ENCODE measurements around the gene COX7A2L. TPM values are rescaled to one million over a fixed set of nuclear protein-coding genes. Genes with fewer than 3 reads are reported as not detected.

Gene COX7A2L
- total and polyA plus RNA-seq, 10 of the 15 experiments (the other 5 are each of a cell fraction or from before 2014, with no cell fraction given), result 134 to 532 (median 222) TPM

GRCh38 chr2:42304059-42304713, 56.8 kb downstream of the COX7A2L start (continued):
- no peak for TF ChIP-seq E4F1 (IDR thresholded peaks at IDR 0.05; ENCODE audit: borderline replicate concordance, partially characterized antibody)
- no peak for TF ChIP-seq IRF3 (IDR thresholded peaks at IDR 0.05)
- no peak for TF ChIP-seq BMI1 (IDR thresholded peaks at IDR 0.05; ENCODE audit: borderline replicate concordance)
- TF ChIP-seq FOXM1 (IDR thresholded peaks at IDR 0.05; ENCODE audit: low read depth, low read length), result no peak
- TF ChIP-seq HDGF (IDR thresholded peaks at IDR 0.05), result no peak
- TF ChIP-seq IKZF2 (IDR thresholded peaks at IDR 0.05), result no peak
- no peak for TF ChIP-seq CBX5 (IDR thresholded peaks at IDR 0.05; ENCODE audit: low read depth)
- no peak for TF ChIP-seq NFYA (IDR thresholded peaks at IDR 0.05; ENCODE audit: borderline replicate concordance, low read depth, low read length)

GRCh38 chr2:42303252-42303651, 57.8 kb downstream of the COX7A2L start:
- ATAC-seq (no peak), DNase-seq (ENCODE audit: low read depth, low spot score) (no peak), FAIRE-seq (no peak)
- H3K36me3 ChIP-seq (ENCODE audit: control insufficient read depth in 2 of 2, insufficient read depth in 2 of 2, low read length in 1 of 2), result peaks cover 2 to 10% of the 10 kb centered on the region in 2 experiments; a peak in 3 of 4 replicates
- H3K27me3 ChIP-seq (replicated peaks in 1 of 2; ENCODE audit: control insufficient read depth in 2 of 2, insufficient read depth in 2 of 2, low read length in 1 of 2), result no peaks in the 10 kb centered on the region
- no peaks in the 10 kb centered on the region for H3K4me1 ChIP-seq (ENCODE audit: control insufficient read depth, insufficient read depth, low read length)
- no peaks in the 10 kb centered on the region for H4K20me1 ChIP-seq (ENCODE audit: control insufficient read depth, insufficient read depth)
- no peak overlapping the region for H3K4me3 ChIP-seq
- no peaks in the 10 kb centered on the region for H3K9me3 ChIP-seq (replicated peaks; ENCODE audit: control insufficient read depth, insufficient read depth, low read length)
- H3K9ac ChIP-seq (ENCODE audit: control insufficient read depth, insufficient read depth, low read length), result no peak overlapping the region
- TF ChIP-seq NRF1 (conservative IDR thresholded peaks at IDR 0.05; ENCODE audit: low read depth, low read length), result no peak
- TF ChIP-seq IRF4 (IDR thresholded peaks at IDR 0.05; ENCODE audit: low read depth, low read length), result no peak
- TF ChIP-seq KLF5 (IDR thresholded peaks at IDR 0.05; ENCODE audit: partially characterized antibody), result no peak
- TF ChIP-seq USF1 (IDR thresholded peaks at IDR 0.05; ENCODE audit: borderline replicate concordance, extremely low read length, insufficient read depth, low read depth, low read length), result no peak
- in situ Hi-C loops (cut with MboI), result no loop called here
- RAD21 ChIA-PET (ENCODE audit: unreplicated experiment), result no interaction called here
- intact Hi-C loops (cut with micrococcal nuclease; ENCODE audit: unreplicated experiment), result no loop called here
- POLR2A ChIA-PET, result no interaction called here
- WGBS (ENCODE audit: insufficient coverage, insufficient replicate concordance, low lambda C conversion rate, missing lambda C conversion rate), result 96% methylated on average over 3 of the region's 3 CpGs
- BruUV-seq (replicated peaks), result no TSS peak
- no peaks in the 10 kb centered on the region for H3K79me2 ChIP-seq (ENCODE audit: control insufficient read depth, insufficient read depth, low read length)
- no peak overlapping the region for H2AFZ ChIP-seq (ENCODE audit: control insufficient read depth, low read depth, low read length)
- SMC1A ChIA-PET (ENCODE audit: uncharacterized antibody, unreplicated experiment), result no interaction called here
- no peak overlapping the region for H3K27ac ChIP-seq (ENCODE audit: control insufficient read depth, insufficient read depth)
- CTCF ChIA-PET, result interaction anchor here (1.6 kb wide), 1 partner anchor 25 kb away, joined by 8 read pairs; no protein-coding TSS in a partner anchor
- H3K4me2 ChIP-seq (ENCODE audit: control insufficient read depth, insufficient read depth), result no peak overlapping the region

Data from GM12878 (cell line).